Measurements from ENCODE around the gene GNB3. TPM values are rescaled to one million over a fixed set of nuclear protein-coding genes. Genes with fewer than 3 reads are reported as not detected.

GNB3 gene
- total RNA-seq, 2 donors from 2014 or later = 0.26 to 0.45 TPM

GRCh38 chr12:6834873-6835272, 5.9 kb upstream of the GNB3 start:
- H3K36me3 Mint-ChIP-seq (ENCODE audit: low read depth) = no peaks in the 10 kb centered on the region
- H3K4me3 Mint-ChIP-seq = no peak overlapping the region
- H3K4me1 Mint-ChIP-seq = peaks cover 10% of the 10 kb centered on the region
- H3K9me3 ChIP-seq (ENCODE audit: control insufficient read depth, low read length, poor library complexity, severe bottlenecking) = no peaks in the 10 kb centered on the region
- peak overlapping the region; percentile 77 for H3K27ac Mint-ChIP-seq
- peaks cover 14% of the 10 kb centered on the region for H3K27me3 Mint-ChIP-seq
- DNase-seq (no peak), ATAC-seq (no peak)

- H3K27me3 Mint-ChIP-seq = peaks cover 2% of the 10 kb centered on the region
- no peak overlapping the region for H3K4me3 Mint-ChIP-seq
- no peak overlapping the region for H3K27ac Mint-ChIP-seq
- ATAC-seq (no peak), DNase-seq (no peak)
- H3K36me3 Mint-ChIP-seq (ENCODE audit: low read depth) = no peaks in the 10 kb centered on the region
- H3K4me1 Mint-ChIP-seq = peaks cover 10% of the 10 kb centered on the region
- H3K9me3 ChIP-seq (ENCODE audit: control insufficient read depth, low read length, poor library complexity, severe bottlenecking) = no peaks in the 10 kb centered on the region
These were observed 3.9 kb upstream of the GNB3 start for GRCh38 chr12:6836851-6837250.

GRCh38 chr12:6837370-6838060, 3.2 kb upstream of the GNB3 start:
- Mint-ChIP-seq H3K4me1 (peaks cover 10% of the 10 kb centered on the region), H3K27ac (no peak overlapping the region), H3K4me3 (no peak overlapping the region), H3K27me3 (no peaks in the 10 kb centered on the region), H3K36me3 (ENCODE audit: low read depth) (no peaks in the 10 kb centered on the region)
- DNase-seq (no peak), ATAC-seq (no peak)
- no peaks in the 10 kb centered on the region for H3K9me3 ChIP-seq (ENCODE audit: control insufficient read depth, low read length, poor library complexity, severe bottlenecking)

- H3K36me3 Mint-ChIP-seq (ENCODE audit: low read depth) = no peaks in the 10 kb centered on the region
- no peak for DNase-seq
- no peaks in the 10 kb centered on the region for H3K9me3 ChIP-seq (ENCODE audit: control insufficient read depth, low read length, poor library complexity, severe bottlenecking)
- no peak for ATAC-seq
- H3K4me3 Mint-ChIP-seq = no peak overlapping the region
- no peaks in the 10 kb centered on the region for H3K27me3 Mint-ChIP-seq
- H3K4me1 Mint-ChIP-seq = peaks cover 10% of the 10 kb centered on the region
- H3K27ac Mint-ChIP-seq = no peak overlapping the region
These were observed 1.9 kb upstream of the GNB3 start for GRCh38 chr12:6838854-6839253.

- Mint-ChIP-seq H3K4me1 (peaks cover 10% of the 10 kb centered on the region), H3K27ac (no peak overlapping the region), H3K4me3 (no peak overlapping the region), H3K27me3 (no peaks in the 10 kb centered on the region), H3K36me3 (ENCODE audit: low read depth) (no peaks in the 10 kb centered on the region)
- DNase-seq = no peak
- H3K9me3 ChIP-seq (ENCODE audit: control insufficient read depth, low read length, poor library complexity, severe bottlenecking) = no peaks in the 10 kb centered on the region
- no peak for ATAC-seq
These were observed 1.1 kb upstream of the GNB3 start for GRCh38 chr12:6839482-6840201.

- no peak overlapping the region for H3K27ac Mint-ChIP-seq
- DNase-seq (no peak), ATAC-seq (no peak)
- peaks cover 4% of the 10 kb centered on the region for H3K36me3 Mint-ChIP-seq (ENCODE audit: low read depth)
- H3K4me3 Mint-ChIP-seq = no peak overlapping the region
- H3K4me1 Mint-ChIP-seq = peaks cover 7% of the 10 kb centered on the region
- H3K9me3 ChIP-seq (ENCODE audit: control insufficient read depth, low read length, poor library complexity, severe bottlenecking) = no peaks in the 10 kb centered on the region
- no peaks in the 10 kb centered on the region for H3K27me3 Mint-ChIP-seq
These were observed 395 bp upstream of the GNB3 start for GRCh38 chr12:6840330-6840729.

GRCh38 chr12:6842075-6842474, 1.4 kb downstream of the GNB3 start:
- Mint-ChIP-seq H3K4me1 (peaks cover 2% of the 10 kb centered on the region), H3K4me3 (no peak overlapping the region), H3K27ac (no peak overlapping the region), H3K27me3 (no peaks in the 10 kb centered on the region), H3K36me3 (ENCODE audit: low read depth) (peaks cover 4% of the 10 kb centered on the region)
- ATAC-seq = no peak
- DNase-seq = no peak
- no peaks in the 10 kb centered on the region for H3K9me3 ChIP-seq (ENCODE audit: control insufficient read depth, low read length, poor library complexity, severe bottlenecking)

GRCh38 chr12:6843118-6843902, 2.6 kb downstream of the GNB3 start:
- no peak overlapping the region for H3K4me3 Mint-ChIP-seq
- peaks cover 4% of the 10 kb centered on the region for H3K36me3 Mint-ChIP-seq (ENCODE audit: low read depth)
- H3K4me1 Mint-ChIP-seq = peaks cover 5% of the 10 kb centered on the region
- no peaks in the 10 kb centered on the region for H3K9me3 ChIP-seq (ENCODE audit: control insufficient read depth, low read length, poor library complexity, severe bottlenecking)
- H3K27ac Mint-ChIP-seq = no peak overlapping the region
- ATAC-seq (no peak), DNase-seq (no peak)
- H3K27me3 Mint-ChIP-seq = no peaks in the 10 kb centered on the region

GRCh38 chr12:6845395-6845794, 4.7 kb downstream of the GNB3 start:
- DNase-seq (no peak), ATAC-seq (no peak)
- no peaks in the 10 kb centered on the region for H3K9me3 ChIP-seq (ENCODE audit: control insufficient read depth, low read length, poor library complexity, severe bottlenecking)
- Mint-ChIP-seq H3K4me1 (peaks cover 10% of the 10 kb centered on the region), H3K4me3 (peak overlapping the region; percentile 49), H3K36me3 (ENCODE audit: low read depth) (peaks cover 4% of the 10 kb centered on the region), H3K27ac (peak overlapping the region; percentile 67), H3K27me3 (no peaks in the 10 kb centered on the region)

GRCh38 chr12:6846316-6846869, 5.7 kb downstream of the GNB3 start:
- Mint-ChIP-seq H3K27me3 (no peaks in the 10 kb centered on the region), H3K4me3 (no peak overlapping the region), H3K36me3 (ENCODE audit: low read depth) (peaks cover 4% of the 10 kb centered on the region), H3K4me1 (peaks cover 14% of the 10 kb centered on the region), H3K27ac (peak overlapping the region; percentile 57)
- DNase-seq (no peak), ATAC-seq (no peak)
- no peaks in the 10 kb centered on the region for H3K9me3 ChIP-seq (ENCODE audit: control insufficient read depth, low read length, poor library complexity, severe bottlenecking)

GRCh38 chr12:6847676-6848075, 7.0 kb downstream of the GNB3 start:
- H3K9me3 ChIP-seq (ENCODE audit: control insufficient read depth, low read length, poor library complexity, severe bottlenecking) = no peaks in the 10 kb centered on the region
- peaks cover 19% of the 10 kb centered on the region for H3K4me1 Mint-ChIP-seq
- ATAC-seq = no peak
- no peaks in the 10 kb centered on the region for H3K27me3 Mint-ChIP-seq
- DNase-seq = no peak
- peak overlapping the region; percentile 57 for H3K27ac Mint-ChIP-seq
- H3K4me3 Mint-ChIP-seq = no peak overlapping the region
- H3K36me3 Mint-ChIP-seq (ENCODE audit: low read depth) = peaks cover 4% of the 10 kb centered on the region

- no peaks in the 10 kb centered on the region for H3K27me3 Mint-ChIP-seq
- peak overlapping the region; percentile 15 for H3K4me3 Mint-ChIP-seq
- DNase-seq (no peak), ATAC-seq (no peak)
- no peak overlapping the region for H3K27ac Mint-ChIP-seq
- H3K9me3 ChIP-seq (ENCODE audit: control insufficient read depth, low read length, poor library complexity, severe bottlenecking) = no peaks in the 10 kb centered on the region
- H3K4me1 Mint-ChIP-seq = peaks cover 33% of the 10 kb centered on the region
- peaks cover 4% of the 10 kb centered on the region for H3K36me3 Mint-ChIP-seq (ENCODE audit: low read depth)
These were observed 8.7 kb downstream of the GNB3 start for GRCh38 chr12:6849427-6849826.

- Mint-ChIP-seq H3K27me3 (no peaks in the 10 kb centered on the region), H3K36me3 (ENCODE audit: low read depth) (no peaks in the 10 kb centered on the region)
- ATAC-seq = no peak
These were observed 9.3 kb downstream of the GNB3 start for GRCh38 chr12:6849976-6850560.

More at GRCh38 chr12:6849976-6850560, 9.3 kb downstream of the GNB3 start:
- no peak for DNase-seq
- H3K4me3 Mint-ChIP-seq = no peak overlapping the region
- H3K27ac Mint-ChIP-seq = no peak overlapping the region
- H3K4me1 Mint-ChIP-seq = peaks cover 31% of the 10 kb centered on the region
- H3K9me3 ChIP-seq (ENCODE audit: control insufficient read depth, low read length, poor library complexity, severe bottlenecking) = no peaks in the 10 kb centered on the region
